ENCODE data around the gene PIK3R6.
A peak's percentile ranks its signal among the peaks of the same experiment; 100 is the strongest.

The PIK3R6 gene

DNA sequence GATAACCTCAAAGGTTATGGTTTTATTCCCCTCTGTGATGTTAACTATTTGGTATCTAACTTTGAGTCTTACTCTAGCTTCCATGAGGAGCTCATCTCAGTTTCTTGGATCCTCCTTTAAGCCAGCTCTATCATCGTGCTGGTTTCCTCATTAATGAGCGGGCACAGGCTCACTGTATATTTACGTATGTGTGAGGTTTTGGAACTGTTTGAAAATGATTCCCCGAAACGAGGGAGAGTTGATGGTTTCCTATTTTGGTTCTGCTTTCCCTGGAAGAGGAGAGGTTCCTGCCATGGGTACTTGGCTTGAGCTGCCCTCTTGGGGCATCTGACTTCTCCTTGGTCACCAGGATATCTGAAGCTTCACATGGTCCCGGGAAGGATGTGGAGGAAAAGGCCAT lies 32.7 kb upstream of the PIK3R6 start:
- no peak for DNase-seq (ENCODE audit: low read depth)
- TF ChIP-seq, protein P1, sequence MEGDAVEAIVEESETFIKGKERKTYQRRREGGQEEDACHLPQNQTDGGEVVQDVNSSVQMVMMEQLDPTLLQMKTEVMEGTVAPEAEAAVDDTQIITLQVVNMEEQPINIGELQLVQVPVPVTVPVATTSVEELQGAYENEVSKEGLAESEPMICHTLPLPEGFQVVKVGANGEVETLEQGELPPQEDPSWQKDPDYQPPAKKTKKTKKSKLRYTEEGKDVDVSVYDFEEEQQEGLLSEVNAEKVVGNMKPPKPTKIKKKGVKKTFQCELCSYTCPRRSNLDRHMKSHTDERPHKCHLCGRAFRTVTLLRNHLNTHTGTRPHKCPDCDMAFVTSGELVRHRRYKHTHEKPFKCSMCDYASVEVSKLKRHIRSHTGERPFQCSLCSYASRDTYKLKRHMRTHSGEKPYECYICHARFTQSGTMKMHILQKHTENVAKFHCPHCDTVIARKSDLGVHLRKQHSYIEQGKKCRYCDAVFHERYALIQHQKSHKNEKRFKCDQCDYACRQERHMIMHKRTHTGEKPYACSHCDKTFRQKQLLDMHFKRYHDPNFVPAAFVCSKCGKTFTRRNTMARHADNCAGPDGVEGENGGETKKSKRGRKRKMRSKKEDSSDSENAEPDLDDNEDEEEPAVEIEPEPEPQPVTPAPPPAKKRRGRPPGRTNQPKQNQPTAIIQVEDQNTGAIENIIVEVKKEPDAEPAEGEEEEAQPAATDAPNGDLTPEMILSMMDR (IDR thresholded peaks at IDR 0.05; ENCODE audit: insufficient read depth, low read depth, low read length, missing control alignments) = no peak
- H3K4me3 ChIP-seq (ENCODE audit: low read depth, low read length) = no peak overlapping the region

DNA sequence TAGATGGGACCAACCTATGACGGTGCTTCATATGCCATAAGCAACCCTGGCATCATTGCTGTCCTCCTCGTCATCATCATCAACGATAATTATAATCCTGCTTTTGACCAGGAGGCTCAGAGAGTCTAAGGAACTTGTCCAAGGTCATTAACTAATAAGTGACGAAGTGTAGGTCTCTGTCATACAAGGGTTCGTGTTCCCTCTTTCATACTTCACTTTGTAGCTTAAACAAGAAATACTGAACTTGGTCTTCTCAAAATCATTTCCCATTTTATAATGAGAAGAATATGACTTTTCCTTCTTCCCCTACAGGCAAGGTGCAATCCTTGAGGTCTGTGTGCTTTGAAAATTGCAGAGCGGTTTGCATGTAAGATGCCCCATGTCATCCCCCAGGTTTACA lies 31.2 kb upstream of the PIK3R6 start:
- DNase-seq (ENCODE audit: low read depth) = no peak
- no peak overlapping the region for H3K4me3 ChIP-seq (ENCODE audit: low read depth, low read length)
- TF ChIP-seq, protein P1 (IDR thresholded peaks at IDR 0.05; ENCODE audit: insufficient read depth, low read depth, low read length, missing control alignments) = no peak

DNA sequence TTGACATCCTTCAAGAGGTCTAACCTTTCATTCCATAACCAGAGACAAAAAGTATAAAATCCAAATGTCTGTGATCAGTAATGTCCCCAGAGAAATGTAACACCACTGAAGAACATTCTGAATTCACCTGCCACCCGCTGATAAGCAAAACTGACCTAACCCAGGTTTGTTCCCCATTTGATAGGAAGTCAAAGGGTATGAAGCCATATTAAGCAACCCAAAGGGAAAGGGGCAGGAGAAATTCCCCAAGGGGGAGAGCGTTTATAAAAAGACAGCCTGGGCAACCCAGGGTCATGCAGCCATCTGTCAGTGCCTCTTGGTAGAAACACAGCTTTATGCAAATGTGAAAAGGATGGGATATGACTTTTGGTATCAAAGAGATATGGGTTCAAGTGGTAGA lies 30.7 kb upstream of the PIK3R6 start:
- no peak overlapping the region for H3K4me3 ChIP-seq (ENCODE audit: low read depth, low read length)
- TF ChIP-seq, protein P1 (IDR thresholded peaks at IDR 0.05; ENCODE audit: insufficient read depth, low read depth, low read length, missing control alignments) = no peak
- no peak for DNase-seq (ENCODE audit: low read depth)

DNA sequence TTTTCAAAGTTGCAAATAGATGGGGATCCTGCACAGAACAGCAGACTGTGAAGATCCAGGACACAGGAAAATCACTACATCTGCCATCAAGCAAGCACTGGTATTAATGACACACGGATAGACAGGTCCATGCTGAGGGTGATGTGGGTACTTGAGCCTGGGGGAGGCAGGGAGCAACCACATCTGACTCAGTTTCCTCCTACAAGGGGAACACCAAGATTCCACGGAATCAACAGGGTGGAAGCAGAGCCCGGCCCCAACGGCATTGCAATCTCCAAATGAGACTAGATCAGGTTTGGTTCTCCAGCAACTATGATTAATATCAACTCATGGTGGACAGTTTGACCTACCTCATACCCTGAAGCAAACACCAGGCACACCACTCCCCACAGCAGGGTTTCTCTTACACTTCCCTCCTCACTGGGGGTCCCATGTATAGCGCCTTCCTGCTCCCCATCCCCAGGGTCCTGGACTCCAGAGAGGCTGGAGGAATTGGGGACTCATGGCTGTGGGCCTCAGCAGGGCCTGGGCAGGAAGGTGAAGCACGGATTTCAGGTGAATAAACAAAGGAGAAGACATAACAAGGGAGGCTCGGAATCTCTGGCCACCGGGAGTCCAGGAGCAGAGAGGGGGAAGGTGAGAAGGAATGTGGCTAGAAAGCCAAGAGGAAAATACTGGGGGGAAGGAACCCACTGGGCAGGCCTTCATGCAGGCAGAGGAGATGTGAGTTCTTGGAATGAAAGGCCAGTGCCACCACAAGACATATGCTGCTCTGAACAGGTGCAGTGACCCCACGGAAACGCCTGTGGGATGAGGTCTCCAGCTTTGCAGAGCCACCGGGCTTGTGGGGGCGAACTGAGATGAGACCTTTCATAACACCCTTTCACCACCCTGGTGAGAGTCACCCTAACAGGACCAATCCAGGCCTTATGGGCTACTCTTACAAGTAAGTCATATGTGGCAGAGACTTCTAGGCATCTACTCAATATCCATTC lies 29.5 kb upstream of the PIK3R6 start:
- no peak for DNase-seq (ENCODE audit: low read depth)
- no peak overlapping the region for H3K4me3 ChIP-seq (ENCODE audit: low read depth, low read length)
- TF ChIP-seq, protein P1 (IDR thresholded peaks at IDR 0.05; ENCODE audit: insufficient read depth, low read depth, low read length, missing control alignments) = no peak

DNA sequence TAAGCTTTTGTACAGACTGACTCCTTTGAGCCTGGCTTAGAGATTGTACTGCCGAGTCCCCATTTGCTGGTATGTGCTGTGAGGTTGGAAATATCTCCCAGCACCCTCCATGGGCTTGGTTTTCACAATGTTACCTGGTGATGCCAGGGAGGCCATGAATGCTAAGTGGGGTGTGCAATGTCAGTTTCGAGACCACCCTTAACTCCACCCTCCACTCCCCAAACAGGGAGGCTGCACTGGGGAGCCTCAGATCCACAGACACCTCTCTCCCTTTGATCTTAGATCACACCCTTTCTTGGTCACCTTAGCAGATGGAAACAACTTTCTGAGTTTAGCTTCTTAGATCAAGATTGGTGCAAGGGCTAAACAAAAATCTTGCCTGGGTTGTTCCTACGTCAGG lies 28.6 kb upstream of the PIK3R6 start:
- TF ChIP-seq, protein P1 (IDR thresholded peaks at IDR 0.05; ENCODE audit: insufficient read depth, low read depth, low read length, missing control alignments) = no peak
- no peak for DNase-seq (ENCODE audit: low read depth)
- no peak overlapping the region for H3K4me3 ChIP-seq (ENCODE audit: low read depth, low read length)

DNA sequence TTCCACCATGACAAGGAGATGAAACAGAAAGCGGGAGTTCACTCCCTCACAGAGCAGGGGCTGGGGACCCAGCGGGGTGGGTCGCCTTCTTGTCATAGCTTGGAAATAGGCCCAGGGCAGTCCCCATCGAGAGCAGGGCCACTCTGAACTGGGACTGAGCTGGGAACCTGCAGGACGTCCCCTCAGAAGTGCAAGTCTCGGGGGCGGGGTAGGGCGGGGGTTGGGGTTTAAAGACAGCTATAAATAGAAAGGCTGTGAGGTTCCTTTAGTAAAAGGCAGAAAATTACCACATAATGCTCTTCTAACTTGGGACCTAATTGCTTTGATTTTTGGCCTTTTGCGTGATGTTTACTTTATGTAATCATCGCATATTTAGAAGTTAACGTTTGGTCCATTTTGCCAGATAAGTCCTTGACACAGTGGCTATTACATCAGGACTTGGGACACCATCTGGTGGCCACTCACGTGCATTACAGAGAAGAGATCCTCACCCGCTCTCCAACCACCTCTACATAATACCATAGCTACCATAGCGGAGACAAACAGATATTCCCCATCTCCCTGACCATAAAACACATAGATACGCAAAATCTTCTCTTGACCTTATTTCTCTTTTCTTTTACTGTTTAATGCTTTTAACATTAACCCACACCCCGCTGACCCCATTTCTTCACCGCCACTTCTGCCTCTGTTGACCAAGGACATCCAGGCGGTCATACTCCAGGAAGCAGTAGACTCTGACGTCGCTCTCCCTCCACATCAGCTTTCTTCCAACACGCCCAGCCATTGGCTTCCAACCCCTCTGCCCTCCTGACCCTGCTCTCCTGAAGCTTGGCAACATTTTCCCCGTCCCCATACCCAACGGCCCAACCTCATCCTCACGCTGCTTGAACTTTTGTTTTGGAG lies 27.5 kb upstream of the PIK3R6 start:
- DNase-seq (ENCODE audit: low read depth) = peak; percentile 90
- H3K4me3 ChIP-seq (ENCODE audit: low read depth, low read length) = no peak overlapping the region
- TF ChIP-seq, protein P1 (IDR thresholded peaks at IDR 0.05; ENCODE audit: insufficient read depth, low read depth, low read length, missing control alignments) = peak; percentile 81

Measured in GM12865 (cell line).